Left ventricle myocardium inferior (tissue), 1 donor: ENCODE data around the gene IQCE. TPM values are rescaled to one million over a fixed set of nuclear protein-coding genes. Genes with fewer than 3 reads are reported as not detected.

Source experiments
- DNase-seq: peaks from one replicate; pipeline ENCODE4 v3.0.0-alpha.2; 2020
- H3K27ac ChIP-seq: fragments of 200-600 bp; replicated peaks from 2 replicates; pipeline ENCODE4 v1.8.0; 2021
- H3K27me3 ChIP-seq: fragments of 200-600 bp; 2 replicates; pipeline ENCODE4 v1.8.0; 2021; ENCODE audit warnings: low read depth
- H3K36me3 ChIP-seq: fragments of 200-600 bp; 2 replicates; pipeline ENCODE4 v1.8.0; 2021
- H3K4me1 ChIP-seq: fragments of 200-600 bp; 2 replicates; pipeline ENCODE4 v1.8.0; 2021
- H3K4me3 ChIP-seq: fragments of 200-600 bp; 2 replicates; pipeline ENCODE4 v1.8.0; 2021; ENCODE audit warnings: mild to moderate bottlenecking, moderate library complexity
- H3K9me3 ChIP-seq: fragments of 200-600 bp; replicated peaks from 2 replicates; pipeline ENCODE4 v1.8.0; 2021
- CTCF ChIP-seq: fragments of 200-600 bp; IDR thresholded peaks from 2 replicates; pipeline ENCODE4 v1.8.0; 2021; ENCODE audit warnings: antibody characterized with exemption, mild to moderate bottlenecking, borderline replicate concordance
- intact Hi-C: fragments of 100-400 bp; cut with micrococcal nuclease; formaldehyde crosslinking; loops from one replicate; pipeline ENCODE4 v1.11.0; 2022
- total RNA-seq: library from RNA; stranded (reverse); fragmentation: NEBNext Ultra II Directional; extraction: Animal tissue kit (Norgen Biotek cat#: 25700); gene quantifications from one replicate; pipeline ENCODE4 v1.2.1, GENCODE V29; 2021
- donor health status: DM: no; HTN: yes; CAD: no; lungs with severe emphysema.

The IQCE gene
- total RNA-seq, 1 donor from 2014 or later = 11.5 TPM

- Histone ChIP-seq H3K4me3 (no peak overlapping the region), H3K36me3 (peaks cover 24% of the 10 kb centered on the region), H3K4me1 (peaks cover 88% of the 10 kb centered on the region), H3K9me3 (no peaks in the 10 kb centered on the region), H3K27me3 (peaks cover 68% of the 10 kb centered on the region), H3K27ac (peak overlapping the region; percentile 23)
- TF ChIP-seq CTCF = no peak
- intact Hi-C loops = no loop called here
- no peak for DNase-seq
Measured at GRCh38 chr7:2525658-2526630, 32.8 kb upstream of the IQCE start.

- Histone ChIP-seq H3K4me1 (peaks cover 87% of the 10 kb centered on the region), H3K27ac (no peak overlapping the region), H3K4me3 (no peak overlapping the region), H3K27me3 (peaks cover 63% of the 10 kb centered on the region), H3K36me3 (peaks cover 24% of the 10 kb centered on the region), H3K9me3 (no peaks in the 10 kb centered on the region)
- DNase-seq = no peak
- no peak for TF ChIP-seq CTCF
- intact Hi-C loops = no loop called here
Measured at GRCh38 chr7:2526659-2527504, 31.9 kb upstream of the IQCE start.

- no peak for TF ChIP-seq CTCF
- Histone ChIP-seq H3K27ac (peak overlapping the region; percentile 71), H3K4me1 (peaks cover 78% of the 10 kb centered on the region), H3K36me3 (peaks cover 24% of the 10 kb centered on the region), H3K27me3 (peaks cover 54% of the 10 kb centered on the region), H3K9me3 (no peaks in the 10 kb centered on the region), H3K4me3 (no peak overlapping the region)
- intact Hi-C loops = no loop called here
- peak; percentile 20 for DNase-seq
Measured at GRCh38 chr7:2527505-2528467, 31.0 kb upstream of the IQCE start.

- Histone ChIP-seq H3K4me1 (peaks cover 70% of the 10 kb centered on the region), H3K27ac (peak overlapping the region; percentile 71), H3K27me3 (peaks cover 46% of the 10 kb centered on the region), H3K4me3 (no peak overlapping the region), H3K9me3 (no peaks in the 10 kb centered on the region), H3K36me3 (peaks cover 24% of the 10 kb centered on the region)
- no peak for DNase-seq
- no peak for TF ChIP-seq CTCF
- intact Hi-C loops = no loop called here
Measured at GRCh38 chr7:2528481-2529095, 30.2 kb upstream of the IQCE start.
